Dermis microvascular lymphatic vessel endothelial cell (primary cell): ENCODE data around the gene SIGLEC1. TPM values are rescaled to one million over a fixed set of nuclear protein-coding genes. Genes with fewer than 3 reads are reported as not detected.

Experiments
- total RNA-seq: library from RNA; depleted of rRNA; stranded (reverse); fragments of >200 nt; gene quantifications from 2 replicates; pipeline ENCODE4 v1.2.1, GENCODE V29; 2014

The SIGLEC1 gene
- total RNA-seq, 1 donor from 2014 or later, result not detected

Other genes with a start within 250 kb of the SIGLEC1 start
- gene ATRN, start 241.6 kb downstream of the SIGLEC1 start, total RNA-seq, result 25.0 and 50.4 TPM in 2 replicates
- gene GFRA4, start 49.2 kb downstream of the SIGLEC1 start, total RNA-seq, result not detected in 2 replicates
- under 0.01 TPM in 1 of 2 replicates, not detected in the other for gene ADAM33, start 30.6 kb downstream of the SIGLEC1 start, total RNA-seq
- 10.2 and 14.2 TPM in 2 replicates for gene HSPA12B, start 20.1 kb upstream of the SIGLEC1 start, total RNA-seq
- gene ADISSP, start 55.2 kb upstream of the SIGLEC1 start, total RNA-seq, result 22.1 and 24.0 TPM in 2 replicates
- under 0.01 TPM in 1 of 2 replicates, not detected in the other for gene SPEF1, start 68.8 kb upstream of the SIGLEC1 start, total RNA-seq
- 65.5 and 77.4 TPM in 2 replicates for gene CENPB, start 74.1 kb upstream of the SIGLEC1 start, total RNA-seq
- 27.5 and 31.4 TPM in 2 replicates for gene CDC25B, start 83.7 kb upstream of the SIGLEC1 start, total RNA-seq
- 15.4 and 21.5 TPM in 2 replicates for gene AP5S1, start 107.9 kb upstream of the SIGLEC1 start, total RNA-seq
- gene MAVS, start 134.2 kb upstream of the SIGLEC1 start, total RNA-seq, result 14.5 and 18.0 TPM in 2 replicates
- 29.4 and 30.1 TPM in 2 replicates for gene PANK2, start 176.8 kb upstream of the SIGLEC1 start, total RNA-seq